NCI-H774 (cell line): ENCODE results near the gene KRTAP2-1.
"Not testable (repeated sequence)": the region's sequence is repeated elsewhere in the genome, so short reads cannot be mapped to it uniquely, and the experiment has no call there.

ENCODE experiments used
- DNase-seq: peaks from one replicate; lab custom pipeline; 2025; lab: John Stamatoyannopoulos, UW

Gene KRTAP2-1

GRCh38 chr17:41012326-41013120 lies 34.6 kb downstream of the KRTAP2-1 start:
- peak; percentile 25 for DNase-seq

- DNase-seq: no peak
Measured at GRCh38 chr17:41010441-41010840, 36.7 kb downstream of the KRTAP2-1 start.

- no peak for DNase-seq
Measured at GRCh38 chr17:41009936-41010335, 37.2 kb downstream of the KRTAP2-1 start.

GRCh38 chr17:41009301-41009760 lies 37.8 kb downstream of the KRTAP2-1 start:
- DNase-seq: peak; percentile 75

GRCh38 chr17:41008811-41009210 lies 38.3 kb downstream of the KRTAP2-1 start, which contains the start of gene KRTAP3-1:
Gene KRTAP3-1, minus strand, starts transcription at chr17:41009128. Its CDS starts 54 bp downstream, at chr17:41009074.
- DNase-seq: peak; percentile 82

- peak; percentile 42 for DNase-seq
Measured at GRCh38 chr17:41004397-41004796, 42.7 kb downstream of the KRTAP2-1 start.

- no peak for DNase-seq
Measured at GRCh38 chr17:41003926-41004325, 43.2 kb downstream of the KRTAP2-1 start.

- DNase-seq: no peak
Measured at GRCh38 chr17:41002814-41003213, 44.3 kb downstream of the KRTAP2-1 start.

- DNase-seq: no peak
Measured at GRCh38 chr17:41001795-41002194, 45.3 kb downstream of the KRTAP2-1 start.

- not testable (repeated sequence) for DNase-seq
Measured at GRCh38 chr17:40999563-40999962, 47.6 kb downstream of the KRTAP2-1 start, which contains the start of gene KRTAP3-2. Gene KRTAP3-2, minus strand, starts transcription at chr17:40999906. Its CDS starts 53 bp downstream, at chr17:40999853.

GRCh38 chr17:40997361-40997760 lies 49.8 kb downstream of the KRTAP2-1 start:
- no peak for DNase-seq

GRCh38 chr17:40996829-40997228 lies 50.3 kb downstream of the KRTAP2-1 start:
- no peak for DNase-seq
